GM12801 (cell line): ENCODE results near the gene AKAP8L.

ENCODE experiments used
- CTCF ChIP-seq: IDR thresholded peaks from one replicate; pipeline ENCODE4 v1.5.1; 2011; ENCODE audit warnings: control low read depth; ENCODE audit not compliant: insufficient read length; ENCODE audit errors: extremely low read depth

Gene AKAP8L

DNA sequence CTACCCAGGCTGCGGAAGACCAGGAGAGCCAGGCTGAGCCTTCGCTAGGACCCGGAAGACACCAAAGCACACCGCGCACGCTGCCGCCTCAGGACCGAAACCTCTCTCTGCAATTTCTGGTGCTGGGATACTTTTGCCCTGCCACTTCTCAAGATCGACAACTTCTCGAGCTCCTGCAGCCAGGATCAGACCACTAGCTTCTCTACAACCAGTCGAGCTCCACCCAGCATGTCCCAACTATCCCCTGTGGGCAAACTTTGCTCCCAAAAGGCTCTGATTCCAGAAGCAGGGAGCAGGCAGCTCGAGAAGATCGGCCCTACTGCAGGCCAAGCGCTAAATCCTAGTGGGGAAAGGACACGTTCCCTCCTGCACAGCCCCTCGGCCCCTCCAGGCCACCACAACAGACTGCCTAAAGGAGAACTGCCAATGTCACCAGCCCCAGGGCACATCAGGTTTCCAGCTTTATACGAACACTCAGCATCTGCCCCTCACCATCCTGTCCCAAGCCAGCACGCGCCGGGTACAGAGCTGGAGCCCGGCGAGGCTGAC lies 40.2 kb downstream of the AKAP8L start:
- no peak for TF ChIP-seq CTCF

- TF ChIP-seq CTCF, result no peak
Measured at GRCh38 chr19:15374796-15375440, 43.9 kb downstream of the AKAP8L start.

GRCh38 chr19:15374105-15374651 lies 44.6 kb downstream of the AKAP8L start:
- TF ChIP-seq CTCF, result no peak

DNA sequence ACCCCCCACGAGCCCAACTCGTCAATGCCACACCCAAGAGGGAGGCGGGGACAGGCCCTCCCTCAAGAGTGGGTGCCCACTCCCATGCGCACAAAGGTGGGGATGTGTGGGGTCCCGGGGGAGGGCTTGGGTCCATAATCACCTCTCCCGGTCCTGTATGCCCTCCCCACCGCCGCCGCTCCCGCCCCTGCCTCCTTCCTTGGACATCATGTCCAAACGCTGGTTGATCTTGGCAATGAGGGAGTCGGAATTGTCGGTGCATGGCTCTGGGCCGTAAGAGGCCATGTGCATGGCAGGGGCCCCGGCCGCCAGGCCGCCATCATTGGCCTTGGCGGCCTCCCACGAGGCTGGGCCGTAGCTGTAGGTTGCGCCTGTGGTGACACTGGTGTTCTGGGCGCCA lies 45.1 kb downstream of the AKAP8L start:
- TF ChIP-seq CTCF, result no peak

DNA sequence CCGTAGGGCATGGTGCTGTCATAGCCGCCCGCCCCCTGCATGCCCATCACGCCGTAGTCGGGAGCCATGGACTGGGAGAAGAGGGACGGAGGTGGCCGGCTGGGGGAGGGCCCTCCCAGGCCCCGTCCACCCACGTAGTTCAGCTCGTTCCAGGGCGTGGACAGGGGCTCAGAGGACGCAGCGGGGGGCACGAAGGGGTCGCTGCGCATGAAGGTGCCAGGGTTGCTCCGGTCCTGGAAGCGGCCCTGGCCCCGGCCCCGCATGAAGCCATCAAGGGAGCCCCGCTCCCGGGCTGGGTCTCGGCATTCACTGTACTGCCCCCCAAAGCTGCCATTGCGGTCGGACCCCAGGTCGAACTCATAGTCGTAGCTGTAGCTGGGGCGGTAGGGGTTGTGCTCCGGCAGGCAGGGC lies 45.9 kb downstream of the AKAP8L start:
- TF ChIP-seq CTCF, result no peak

DNA sequence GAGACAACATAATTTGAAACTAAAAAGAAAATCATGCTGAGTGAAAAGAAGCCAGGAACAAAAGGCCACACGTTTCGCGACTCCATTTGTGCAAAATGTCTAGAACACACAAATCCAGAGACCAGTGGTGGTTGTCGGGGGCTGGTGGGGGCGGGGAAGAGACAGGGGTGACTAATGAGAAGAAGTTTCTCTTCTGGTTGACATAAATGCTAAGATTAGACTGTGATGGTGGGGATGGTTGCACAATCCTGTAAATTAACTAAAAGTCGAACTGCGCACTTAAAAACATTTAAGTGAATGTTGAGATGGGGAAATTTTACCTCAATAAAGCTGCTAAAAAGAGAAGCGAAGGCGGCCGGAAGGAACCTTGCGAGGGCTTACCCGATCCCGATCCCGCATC lies 46.3 kb downstream of the AKAP8L start:
- TF ChIP-seq CTCF, result no peak

DNA sequence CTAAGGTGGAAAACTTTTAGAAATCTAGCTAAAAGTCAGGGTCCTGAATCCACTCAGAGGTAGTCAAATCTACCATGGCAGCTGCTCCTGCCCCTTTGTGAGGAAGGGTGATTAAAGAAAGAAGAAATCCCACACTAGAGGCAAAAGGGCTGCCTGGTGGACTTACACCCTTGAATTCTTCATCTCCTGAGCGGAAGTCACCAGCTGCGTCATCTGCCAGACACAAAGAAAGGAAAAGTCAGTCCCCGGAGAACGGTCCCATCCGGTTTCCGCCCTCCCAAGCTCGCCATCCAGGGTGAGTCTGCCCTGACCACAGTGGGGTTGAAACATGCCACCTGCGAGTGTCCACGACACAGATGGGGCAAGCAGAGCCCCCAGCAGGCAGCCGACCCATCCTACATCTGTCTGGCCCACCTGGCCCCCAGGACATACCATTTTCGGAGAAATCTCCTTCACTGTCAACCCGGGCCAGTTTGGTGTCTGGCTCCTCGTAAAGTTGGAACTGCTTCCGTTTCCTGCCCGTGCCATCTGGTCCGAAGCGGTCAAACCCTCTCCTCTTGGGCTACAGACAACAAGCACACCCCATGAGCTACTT lies 46.9 kb downstream of the AKAP8L start:
- TF ChIP-seq CTCF, result no peak
